GM18951 (cell line): ENCODE measurements around the gene LCE3D.

Source experiments
- POLR2A ChIP-seq: IDR thresholded peaks from 4 replicates; pipeline ENCODE4 v1.6.1; 2011; ENCODE audit warnings: mild to moderate bottlenecking; ENCODE audit not compliant: insufficient read length, insufficient read depth; ENCODE audit errors: extremely low read depth
- in situ Hi-C: fragments of 300-500 bp; cut with MboI; formaldehyde crosslinking; loops from one replicate; pipeline ENCODE4 v1.12.0; 2022; ENCODE audit warnings: low sequenced_read_pairs, mixed read lengths, inconsistent platforms; ENCODE audit not compliant: unreplicated experiment

Gene LCE3D

GRCh38 chr1:152546704-152547103 lies 33.6 kb downstream of the LCE3D start:
- TF ChIP-seq POLR2A, result no peak
- in situ Hi-C loops, result no loop called here

GRCh38 chr1:152543820-152544219 lies 36.5 kb downstream of the LCE3D start:
- in situ Hi-C loops, result no loop called here
- no peak for TF ChIP-seq POLR2A

- TF ChIP-seq POLR2A, result no peak
- in situ Hi-C loops, result no loop called here
Observed at GRCh38 chr1:152539901-152540300, 40.4 kb downstream of the LCE3D start.

GRCh38 chr1:152537496-152537895 lies 42.8 kb downstream of the LCE3D start:
- TF ChIP-seq POLR2A, result no peak
- in situ Hi-C loops, result no loop called here

- in situ Hi-C loops, result no loop called here
- no peak for TF ChIP-seq POLR2A
Observed at GRCh38 chr1:152535774-152536173, 44.5 kb downstream of the LCE3D start.

- in situ Hi-C loops, result no loop called here
- TF ChIP-seq POLR2A, result no peak
Observed at GRCh38 chr1:152533327-152533938, 46.9 kb downstream of the LCE3D start.
